Nucleus accumbens (tissue), 56 donors: ENCODE measurements around the gene LAPTM5.
A peak's percentile ranks its signal among the peaks of the same experiment; 100 is the strongest.
"Not testable (repeated sequence)": the region's sequence is repeated elsewhere in the genome, so short reads cannot be mapped to it uniquely, and the experiment has no call there.

Experiments
- DNase-seq, 56 donors: peaks; one replicate each; lab custom pipeline; 2025; lab: John Stamatoyannopoulos, UW

The LAPTM5 gene, protein sequence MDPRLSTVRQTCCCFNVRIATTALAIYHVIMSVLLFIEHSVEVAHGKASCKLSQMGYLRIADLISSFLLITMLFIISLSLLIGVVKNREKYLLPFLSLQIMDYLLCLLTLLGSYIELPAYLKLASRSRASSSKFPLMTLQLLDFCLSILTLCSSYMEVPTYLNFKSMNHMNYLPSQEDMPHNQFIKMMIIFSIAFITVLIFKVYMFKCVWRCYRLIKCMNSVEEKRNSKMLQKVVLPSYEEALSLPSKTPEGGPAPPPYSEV

GRCh38 chr1:30757352-30758120 is at the start of gene LAPTM5:
TSS of gene LAPTM5 (minus strand) at chr1:30757774. CDS start at chr1:30757745, 29 bp downstream.
- DNase-seq, result peak in 10 of 56 donors; percentile 5 to 46 (median 23)

DNA sequence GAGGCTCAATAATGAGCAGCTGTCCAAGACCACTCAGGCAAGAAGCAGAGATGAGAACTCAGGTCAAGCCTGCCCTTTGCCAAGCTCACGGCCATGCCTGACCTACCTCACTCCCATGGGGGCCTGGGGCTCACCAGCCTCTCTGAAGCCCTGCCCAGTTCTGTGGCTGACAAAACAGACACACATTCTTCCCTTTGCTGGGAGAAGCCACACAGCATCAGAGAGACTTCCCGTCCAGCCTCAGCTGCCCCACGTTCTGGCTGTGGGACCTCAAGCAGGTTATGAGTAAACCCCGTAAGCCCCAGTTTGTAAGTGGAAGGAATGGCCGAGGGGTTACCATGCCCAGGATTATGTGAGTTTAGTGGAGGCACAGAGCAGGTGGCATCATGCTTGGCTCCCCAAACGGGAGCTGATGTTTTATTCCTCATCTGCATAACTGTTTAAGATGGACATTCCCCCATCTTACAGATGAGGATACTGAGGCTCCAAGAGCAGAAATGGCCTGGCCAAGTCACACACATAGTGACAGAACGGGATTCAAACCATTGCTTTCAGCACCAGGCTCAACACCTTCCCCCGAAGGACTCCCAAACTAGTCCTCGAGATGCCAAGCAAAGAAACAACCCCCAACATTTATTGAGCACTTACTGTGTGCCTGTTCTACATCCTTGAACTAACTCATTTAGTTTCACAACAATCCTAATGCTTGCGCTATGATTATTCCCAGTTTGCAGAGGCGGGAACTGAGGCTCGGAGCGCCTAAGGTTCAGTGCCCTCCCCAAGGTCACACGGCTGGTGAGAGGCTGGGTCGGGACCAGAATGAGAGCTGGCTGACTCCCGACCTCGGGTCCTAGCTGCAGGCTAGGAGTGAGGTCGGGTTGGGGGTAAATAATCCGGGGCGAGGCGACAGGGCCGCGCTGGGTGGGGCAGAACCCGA is 49.1 kb upstream of the LAPTM5 start:
- DNase-seq, result no peak

- DNase-seq, result no peak
These were observed 47.9 kb upstream of the LAPTM5 start for GRCh38 chr1:30805304-30806003.

DNA sequence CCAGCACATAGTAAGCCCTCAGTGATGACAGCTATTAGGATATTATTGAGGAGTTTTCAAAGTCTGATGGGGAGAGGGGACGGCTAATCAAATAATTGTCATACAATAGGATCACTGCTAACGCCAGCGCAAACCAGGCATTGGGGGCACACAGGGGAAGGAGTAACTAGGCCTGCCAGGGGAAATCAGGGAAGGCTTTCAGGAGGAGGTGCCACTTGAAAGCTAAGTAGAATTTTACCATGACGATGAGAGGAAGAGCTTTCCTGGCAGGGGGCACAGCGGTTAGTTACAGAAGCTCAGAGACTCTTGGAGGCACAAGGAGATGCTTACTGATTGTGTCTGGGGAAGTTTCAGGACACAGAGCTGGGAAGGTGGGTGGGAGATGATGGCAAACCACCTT is 47.2 kb upstream of the LAPTM5 start:
- DNase-seq, result no peak

DNA sequence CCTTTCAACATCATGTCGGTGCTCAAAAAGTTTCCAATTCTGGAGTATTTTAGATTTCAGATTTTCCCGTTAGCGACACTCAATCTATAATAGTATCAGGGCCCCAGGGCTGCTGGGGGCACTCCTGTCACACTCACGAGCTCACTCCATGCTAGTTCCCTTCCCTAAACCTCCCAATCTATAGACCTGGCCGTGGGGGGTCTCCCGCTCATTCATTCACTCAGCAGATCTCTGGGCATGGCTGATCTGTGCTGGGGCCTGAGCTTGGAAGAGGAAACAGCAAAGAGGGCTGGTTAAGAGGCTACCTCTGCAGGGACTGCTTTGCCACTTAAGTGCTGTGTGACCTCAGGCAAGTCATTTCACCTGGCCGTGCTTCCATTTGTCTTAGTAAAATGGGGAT is 46.8 kb upstream of the LAPTM5 start:
- DNase-seq, result no peak

- no peak for DNase-seq
These were observed 46.0 kb upstream of the LAPTM5 start for GRCh38 chr1:30803562-30803961.

DNA sequence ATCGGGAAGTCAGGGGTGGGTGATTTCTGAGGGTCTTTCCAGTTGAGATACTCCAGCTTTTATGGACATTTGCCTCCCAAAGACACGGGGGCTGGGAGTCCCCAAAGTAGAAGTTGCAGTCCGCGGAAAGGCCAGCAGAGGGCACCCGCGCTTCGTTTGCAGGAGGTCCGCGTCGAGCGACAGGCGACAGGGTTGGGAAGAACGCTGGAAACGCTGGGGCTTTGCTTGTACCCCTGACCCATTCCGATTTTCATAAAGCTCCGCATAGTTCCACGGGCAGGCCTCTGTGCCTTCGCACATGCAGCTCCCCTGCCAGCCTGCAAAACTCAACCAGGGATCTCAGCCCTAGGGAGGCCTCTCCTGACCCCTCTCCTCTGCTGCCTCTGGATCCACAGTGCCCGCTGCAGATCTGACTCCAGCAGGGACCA is 44.2 kb upstream of the LAPTM5 start:
- DNase-seq, result peak in 50 of 56 donors; percentile 42 to 93 (median 77)

- DNase-seq, result no peak
These were observed 41.6 kb upstream of the LAPTM5 start for GRCh38 chr1:30799233-30799511.

DNA sequence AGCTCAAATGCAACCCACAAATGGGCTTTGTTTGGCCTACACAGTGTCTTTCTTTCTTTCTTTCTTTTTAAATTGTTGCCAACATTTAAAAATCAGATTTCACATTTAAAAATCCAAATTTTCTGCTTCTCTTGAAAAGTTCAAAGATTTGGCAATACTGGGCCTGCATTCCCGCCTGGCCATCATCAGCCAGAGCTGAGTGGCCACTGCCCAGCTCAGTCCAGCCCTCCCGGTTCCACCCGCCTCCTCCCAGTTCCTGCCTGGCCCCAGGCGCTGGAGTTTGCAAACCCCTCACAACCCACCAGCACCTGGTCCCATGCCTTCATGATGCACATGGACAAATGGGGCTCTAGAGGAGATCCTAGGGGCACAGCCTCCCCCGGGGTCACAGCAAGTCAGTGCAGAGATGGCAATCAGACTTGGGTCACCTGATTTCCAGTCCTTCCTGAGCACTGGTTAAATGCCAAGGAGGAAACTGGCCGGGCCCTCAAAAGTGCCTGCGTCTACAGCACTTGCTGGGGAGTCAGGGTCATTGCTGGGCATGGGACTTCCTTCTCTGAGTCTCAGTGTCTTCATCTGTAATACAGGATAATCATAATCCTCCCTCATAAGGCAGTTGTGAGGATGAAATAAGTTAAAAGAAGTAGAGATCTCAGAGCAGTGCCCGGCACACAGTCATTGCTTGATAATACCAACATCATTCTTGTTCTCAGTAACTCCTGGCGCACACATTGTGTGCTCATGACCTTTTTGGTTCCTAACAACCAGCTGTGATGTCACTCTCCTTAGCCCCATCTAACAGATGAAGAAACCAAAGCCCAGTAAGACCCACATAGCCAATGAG is 41.0 kb upstream of the LAPTM5 start:
- DNase-seq, result peak in 8 of 56 donors; percentile 20 to 50 (median 26)

GRCh38 chr1:30795026-30795425 is 37.5 kb upstream of the LAPTM5 start:
- DNase-seq, result no peak

GRCh38 chr1:30794260-30794659 is 36.7 kb upstream of the LAPTM5 start:
- no peak for DNase-seq

DNA sequence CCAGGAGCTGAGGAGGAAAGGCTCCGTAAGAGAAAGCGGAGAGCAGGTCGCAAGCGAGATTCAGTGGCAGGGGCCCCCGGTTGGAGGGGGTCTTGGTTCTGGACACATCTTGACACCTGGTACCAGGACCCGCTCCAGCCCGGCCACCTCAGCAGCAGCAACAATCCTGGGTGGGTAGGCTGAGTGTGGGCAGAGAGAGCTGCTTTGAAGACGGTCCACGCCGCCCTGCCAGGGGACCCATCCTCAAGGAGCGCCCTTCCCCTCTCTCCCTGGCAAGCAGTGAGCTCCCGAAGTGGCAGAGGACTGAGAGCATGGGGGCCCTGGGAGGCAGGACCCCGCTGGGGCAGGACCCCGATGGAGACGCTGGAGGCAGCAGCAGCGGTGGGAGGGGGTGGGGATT is 35.6 kb upstream of the LAPTM5 start:
- no peak for DNase-seq

- no peak for DNase-seq
These were observed 34.3 kb upstream of the LAPTM5 start for GRCh38 chr1:30791868-30792267.

GRCh38 chr1:30790850-30791778 is 33.5 kb upstream of the LAPTM5 start:
- no peak for DNase-seq

GRCh38 chr1:30790256-30790525 is 32.6 kb upstream of the LAPTM5 start:
- not testable (repeated sequence) for DNase-seq

- DNase-seq, result no peak
These were observed 32.0 kb upstream of the LAPTM5 start for GRCh38 chr1:30789388-30790255.

DNA sequence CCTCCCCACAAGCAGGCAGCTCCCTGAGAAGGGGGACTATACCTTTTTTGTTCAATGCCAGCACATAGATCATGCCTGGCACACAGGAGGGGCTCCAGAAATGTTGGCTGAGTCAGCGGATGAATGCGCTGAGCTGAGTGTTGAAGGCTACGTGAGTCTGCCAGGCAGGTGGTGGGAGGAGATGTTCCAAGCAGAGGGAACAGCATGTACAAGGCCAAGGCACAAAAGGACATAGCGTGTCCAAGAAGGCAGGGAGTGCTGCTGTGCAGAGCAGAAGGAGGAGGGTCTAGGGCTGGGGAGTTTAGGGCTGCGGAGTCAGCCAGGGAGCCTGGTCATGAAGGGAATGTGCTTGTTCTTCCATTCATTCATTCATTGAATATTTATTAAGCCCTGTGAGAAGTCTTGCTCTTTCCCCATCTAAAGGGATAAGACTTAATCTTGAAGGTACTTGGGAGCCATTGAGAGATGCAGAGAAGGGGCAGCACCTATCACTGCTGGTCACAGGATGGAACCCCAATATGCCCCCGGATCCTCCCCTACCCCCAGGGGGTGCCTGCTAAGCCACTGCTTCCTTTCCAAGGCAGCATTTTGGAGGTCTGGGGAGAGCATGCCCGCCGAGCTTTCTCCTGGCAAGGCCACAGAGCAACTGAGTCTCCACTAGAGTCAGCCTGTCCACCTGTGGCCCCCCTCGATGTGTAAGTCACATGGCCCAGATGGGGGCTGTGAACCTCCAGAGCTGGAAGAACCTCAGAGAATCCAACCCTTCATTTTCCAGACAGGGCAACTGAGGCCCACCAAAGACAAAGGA is 31.2 kb upstream of the LAPTM5 start:
- DNase-seq, result peak in 31 of 56 donors; percentile 7 to 78 (median 30)
